MCF 10A (cell line): Measurements from ENCODE around the gene ALDH7A1. TPM values are rescaled to one million over a fixed set of nuclear protein-coding genes. Genes with fewer than 3 reads are reported as not detected.

Source experiments
- BruUV-seq: library from RNA; stranded (reverse); fragments of 400-500 nt; replicated peaks from 2 replicates; lab custom pipeline; 2021; lab: Mats Ljungman, UMichigan
- CTCF ChIA-PET: fragments of 300-600 bp; sonication (Branson Sonifier 250); formaldehyde crosslinking; extraction: SDS; loops from one replicate; lab custom pipeline; 2021; ENCODE audit warnings: antibody characterized with exemption, inconsistent platforms; lab: Yijun Ruan, JAX
- POLR2A ChIA-PET: fragments of 300-600, 350-650 bp; sonication (Branson Sonifier 250); formaldehyde crosslinking; extraction: SDS; loops from one replicate; lab custom pipeline; 2020; ENCODE audit warnings: antibody characterized with exemption, inconsistent platforms; lab: Yijun Ruan, JAX
- DNase-seq: peaks from one replicate; pipeline ENCODE4 v3.0.0-alpha.2; 2018; ENCODE audit not compliant: unreplicated experiment
- H3K27ac Mint-ChIP-seq: one replicate; pipeline ENCODE4 v1.8.0; 2022; ENCODE audit warnings: mild to moderate bottlenecking, low read depth, mixed read lengths; ENCODE audit not compliant: unreplicated experiment
- H3K27me3 Mint-ChIP-seq: one replicate; pipeline ENCODE4 v1.8.0; 2022; ENCODE audit warnings: mixed read lengths; ENCODE audit not compliant: insufficient read depth, unreplicated experiment
- H3K36me3 Mint-ChIP-seq: one replicate; pipeline ENCODE4 v1.8.0; 2022; ENCODE audit warnings: mild to moderate bottlenecking, moderate library complexity, mixed read lengths; ENCODE audit not compliant: insufficient read depth, unreplicated experiment
- H3K4me1 Mint-ChIP-seq: one replicate; pipeline ENCODE4 v1.8.0; 2022; ENCODE audit warnings: mixed read lengths; ENCODE audit not compliant: insufficient read depth, unreplicated experiment
- H3K4me3 Mint-ChIP-seq: one replicate; pipeline ENCODE4 v1.8.0; 2022; ENCODE audit warnings: mild to moderate bottlenecking, moderate library complexity, mixed read lengths; ENCODE audit not compliant: unreplicated experiment
- H3K9me3 Mint-ChIP-seq: one replicate; pipeline ENCODE4 v1.8.0; 2022; ENCODE audit warnings: mixed read lengths; ENCODE audit not compliant: unreplicated experiment
- CTCF ChIP-seq: fragments of 200-600 bp; IDR thresholded peaks from one replicate; pipeline ENCODE4 v1.8.0; 2022; ENCODE audit warnings: antibody characterized with exemption, mild to moderate bottlenecking; ENCODE audit not compliant: unreplicated experiment
- intact Hi-C: fragments of 100-400 bp; cut with micrococcal nuclease; formaldehyde crosslinking; loops from 2 replicates; pipeline ENCODE4 v1.14.1; 2022
- total RNA-seq: library from RNA; stranded (reverse); gene quantifications from 2 replicates; pipeline ENCODE4 v1.2.3, GENCODE V29; 2022

The ALDH7A1 gene
- total RNA-seq, 1 experiment from 2014 or later = 89.1 TPM

GRCh38 chr5:126526493-126526892, 68.5 kb downstream of the ALDH7A1 start:
- Mint-ChIP-seq H3K27me3 (no peaks in the 10 kb centered on the region), H3K27ac (no peak overlapping the region), H3K9me3 (no peaks in the 10 kb centered on the region), H3K4me3 (no peak overlapping the region), H3K4me1 (peaks cover 8% of the 10 kb centered on the region), H3K36me3 (peaks cover 4% of the 10 kb centered on the region)
- POLR2A ChIA-PET = interaction anchor here (2.1 kb wide), 1 partner anchor 10 kb away, joined by 7 read pairs; no protein-coding TSS in a partner anchor
- CTCF ChIA-PET = interaction anchor here (1.0 to 2.0 kb wide), 3 partner anchors 68 to 174 kb away, joined by 4 to 6 read pairs (median 5); partner anchors contain the start of gene ALDH7A1
- no peak for DNase-seq
- BruUV-seq = no TSS peak
- intact Hi-C loops = no loop called here
- TF ChIP-seq CTCF = no peak

GRCh38 chr5:126525630-126526245, 69.3 kb downstream of the ALDH7A1 start:
- no peak for TF ChIP-seq CTCF
- peaks cover 8% of the 10 kb centered on the region for H3K4me1 Mint-ChIP-seq
- POLR2A ChIA-PET = no interaction called here
- H3K27ac Mint-ChIP-seq = no peak overlapping the region
- H3K9me3 Mint-ChIP-seq = no peaks in the 10 kb centered on the region
- no peaks in the 10 kb centered on the region for H3K27me3 Mint-ChIP-seq
- H3K4me3 Mint-ChIP-seq = no peak overlapping the region
- intact Hi-C loops = no loop called here
- H3K36me3 Mint-ChIP-seq = peaks cover 4% of the 10 kb centered on the region
- BruUV-seq = no TSS peak
- peak; percentile 59 for DNase-seq
- CTCF ChIA-PET = interaction anchor here (0.6 to 1.1 kb wide), 2 partner anchors 169 to 174 kb away, joined by 5 to 6 read pairs; no protein-coding TSS in a partner anchor

GRCh38 chr5:126523818-126524510, 71.1 kb downstream of the ALDH7A1 start:
- ChIA-PET CTCF (interaction anchor here (0.7 kb wide), 1 partner anchor 183 kb away, joined by 3 read pairs; no protein-coding TSS in a partner anchor), POLR2A (interaction anchor here (0.6 to 1.4 kb wide), 3 partner anchors 15 to 1124 kb away, joined by 3 to 4 read pairs (median 3); no protein-coding TSS in a partner anchor)
- Mint-ChIP-seq H3K27ac (no peak overlapping the region), H3K4me1 (peaks cover 21% of the 10 kb centered on the region), H3K27me3 (no peaks in the 10 kb centered on the region), H3K4me3 (no peak overlapping the region), H3K36me3 (peaks cover 4% of the 10 kb centered on the region), H3K9me3 (no peaks in the 10 kb centered on the region)
- TF ChIP-seq CTCF = no peak
- intact Hi-C loops = no loop called here
- DNase-seq = no peak
- BruUV-seq = no TSS peak

- H3K4me1 Mint-ChIP-seq = peaks cover 24% of the 10 kb centered on the region
- no TSS peak for BruUV-seq
- no peak overlapping the region for H3K4me3 Mint-ChIP-seq
- TF ChIP-seq CTCF = no peak
- peak overlapping the region; percentile 19 for H3K27ac Mint-ChIP-seq
- H3K36me3 Mint-ChIP-seq = peaks cover 4% of the 10 kb centered on the region
- no peaks in the 10 kb centered on the region for H3K9me3 Mint-ChIP-seq
- H3K27me3 Mint-ChIP-seq = no peaks in the 10 kb centered on the region
- CTCF ChIA-PET = interaction anchor here (0.6 to 2.5 kb wide), 6 partner anchors 10 to 182 kb away, joined by 3 to 9 read pairs (median 4); no protein-coding TSS in a partner anchor
- DNase-seq = no peak
- POLR2A ChIA-PET = interaction anchor here (1.2 to 6.3 kb wide), 5 partner anchors 10 to 98 kb away, joined by 4 to 50 read pairs (median 11); partner anchors contain the start of genes ALDH7A1 and GRAMD2B
- intact Hi-C loops = no loop called here
Measured at GRCh38 chr5:126521130-126521529, 73.9 kb downstream of the ALDH7A1 start.
